AG09309 (cell line): ENCODE data around the gene DNAJB5.
"Not testable (repeated sequence)": the region's sequence is repeated elsewhere in the genome, so short reads cannot be mapped to it uniquely, and the experiment has no call there.

Source experiments
- DNase-seq: peaks from one replicate; pipeline ENCODE4 v3.0.0-alpha.2; 2010; ENCODE audit warnings: low read depth
- H3K4me3 ChIP-seq: 2 replicates; pipeline ENCODE4 v1.5.1; 2011; ENCODE audit warnings: mild to moderate bottlenecking, low read depth, low read length, moderate library complexity; ENCODE audit not compliant: control insufficient read depth
- TF ChIP-seq, protein P1 (sequence below): IDR thresholded peaks from 2 replicates; pipeline ENCODE4 v1.5.1; 2011; ENCODE audit warnings: mild to moderate bottlenecking, low read depth, low read length, inconsistent platforms; ENCODE audit not compliant: insufficient read depth, control insufficient read depth; ENCODE audit errors: missing control alignments

The DNAJB5 gene

DNA sequence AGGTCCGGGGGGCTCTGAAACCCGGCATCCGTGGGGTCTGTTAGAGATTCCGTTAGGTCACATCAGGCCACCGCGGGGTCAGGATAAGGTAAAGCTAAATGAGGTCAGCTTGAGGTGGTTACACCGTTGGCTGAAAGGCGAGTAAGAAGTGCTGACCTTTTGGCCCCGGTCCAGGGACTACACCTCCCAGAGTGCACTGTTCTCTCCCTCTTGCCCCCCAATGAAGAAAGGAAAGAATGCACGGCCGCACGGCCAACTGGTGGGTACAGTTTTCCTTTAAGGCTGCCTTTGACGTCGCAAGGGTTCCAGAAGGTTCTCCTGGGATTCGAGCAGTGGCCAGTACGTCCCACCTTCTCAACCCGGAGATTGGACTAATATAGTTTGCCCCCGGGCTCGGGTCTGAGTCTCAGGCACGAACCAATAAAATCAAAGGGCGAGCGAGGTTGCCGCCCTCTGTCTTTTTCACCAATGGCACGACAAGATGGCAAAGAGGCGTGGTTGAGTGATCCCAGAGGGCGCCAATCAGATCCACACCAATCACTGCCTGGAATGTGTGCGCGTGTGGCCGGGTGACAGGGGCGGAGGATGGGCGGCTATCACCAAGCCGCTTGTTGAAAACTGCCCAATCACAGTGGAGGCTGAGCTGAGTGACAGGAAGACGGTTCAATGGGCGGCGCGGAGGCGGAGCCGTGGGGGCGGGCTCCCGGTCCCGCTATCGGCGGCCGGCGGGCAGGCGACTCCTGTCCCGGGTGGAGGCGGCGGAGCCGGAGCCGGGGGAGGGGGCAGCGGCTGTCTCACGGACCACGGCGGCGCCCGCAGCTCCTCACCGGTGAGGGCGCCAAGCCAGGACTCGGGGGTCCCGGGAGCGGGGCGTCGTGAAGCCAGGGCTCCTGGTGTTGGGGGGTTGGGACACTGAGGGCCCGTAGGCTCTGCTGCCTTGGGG is at the start of gene DNAJB5:
DNAJB5 (plus strand) TSS at position 743 of the 943 bp plus-strand sequence. CDS start 886 bp downstream, outside the sequence.
- TF ChIP-seq, protein P1, sequence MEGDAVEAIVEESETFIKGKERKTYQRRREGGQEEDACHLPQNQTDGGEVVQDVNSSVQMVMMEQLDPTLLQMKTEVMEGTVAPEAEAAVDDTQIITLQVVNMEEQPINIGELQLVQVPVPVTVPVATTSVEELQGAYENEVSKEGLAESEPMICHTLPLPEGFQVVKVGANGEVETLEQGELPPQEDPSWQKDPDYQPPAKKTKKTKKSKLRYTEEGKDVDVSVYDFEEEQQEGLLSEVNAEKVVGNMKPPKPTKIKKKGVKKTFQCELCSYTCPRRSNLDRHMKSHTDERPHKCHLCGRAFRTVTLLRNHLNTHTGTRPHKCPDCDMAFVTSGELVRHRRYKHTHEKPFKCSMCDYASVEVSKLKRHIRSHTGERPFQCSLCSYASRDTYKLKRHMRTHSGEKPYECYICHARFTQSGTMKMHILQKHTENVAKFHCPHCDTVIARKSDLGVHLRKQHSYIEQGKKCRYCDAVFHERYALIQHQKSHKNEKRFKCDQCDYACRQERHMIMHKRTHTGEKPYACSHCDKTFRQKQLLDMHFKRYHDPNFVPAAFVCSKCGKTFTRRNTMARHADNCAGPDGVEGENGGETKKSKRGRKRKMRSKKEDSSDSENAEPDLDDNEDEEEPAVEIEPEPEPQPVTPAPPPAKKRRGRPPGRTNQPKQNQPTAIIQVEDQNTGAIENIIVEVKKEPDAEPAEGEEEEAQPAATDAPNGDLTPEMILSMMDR: no peak
- peak within 1 kb of the TSS; percentile 81 for H3K4me3 ChIP-seq

GRCh38 chr9:34939989-34940388 is 49.6 kb upstream of the DNAJB5 start:
- not testable (repeated sequence) for H3K4me3 ChIP-seq, DNase-seq

More for the DNA sequence above, at the start of gene DNAJB5:
- peak; percentile 99 for DNase-seq

GRCh38 chr9:34948451-34948850 is 41.1 kb upstream of the DNAJB5 start:
- no peak for DNase-seq
- TF ChIP-seq, protein P1: no peak

GRCh38 chr9:34954225-34954624 is 35.3 kb upstream of the DNAJB5 start:
- TF ChIP-seq, protein P1: no peak
- no peak overlapping the region for H3K4me3 ChIP-seq
- no peak for DNase-seq

More at GRCh38 chr9:34948451-34948850, 41.1 kb upstream of the DNAJB5 start:
- no peak overlapping the region for H3K4me3 ChIP-seq

DNA sequence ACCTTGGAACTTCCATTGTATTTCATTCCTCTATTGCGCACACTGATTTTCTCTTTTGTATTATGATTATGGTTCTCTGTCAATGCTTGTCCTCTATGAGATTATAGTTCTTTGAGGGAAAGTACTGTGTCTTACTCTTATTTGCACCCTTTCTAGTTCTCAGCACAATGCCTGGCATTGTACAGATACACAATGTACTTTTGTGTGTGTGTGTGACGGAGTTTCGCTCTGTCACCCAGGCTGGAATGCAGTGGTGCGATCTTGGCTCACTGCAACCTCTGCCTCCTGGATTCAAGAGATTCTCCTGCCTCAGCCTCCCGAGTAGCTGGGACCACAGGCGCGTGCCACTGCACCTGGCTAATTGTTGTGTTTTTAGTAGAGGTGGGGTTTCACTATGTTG is 33.5 kb upstream of the DNAJB5 start:
- not testable (repeated sequence) for DNase-seq, H3K4me3 ChIP-seq

DNA sequence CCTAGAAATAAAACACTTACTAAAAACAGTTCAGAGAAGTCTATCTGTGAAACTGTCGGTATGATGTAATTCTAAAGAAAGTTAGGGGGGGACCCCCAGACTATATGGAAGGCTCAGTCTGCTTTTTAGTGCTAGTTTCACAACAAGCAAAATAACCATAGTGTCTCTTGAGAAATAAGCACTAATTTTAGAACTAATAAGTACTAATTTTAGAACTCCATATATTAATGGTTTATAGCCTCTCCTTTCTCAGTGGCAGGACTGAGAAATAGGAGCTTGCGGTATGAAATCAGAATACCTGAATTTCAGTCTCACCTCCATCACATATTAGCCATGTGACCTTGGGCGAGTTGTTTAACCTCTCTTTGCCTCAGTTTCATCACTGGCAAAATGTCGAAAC is 32.9 kb upstream of the DNAJB5 start:
- TF ChIP-seq, protein P1: no peak
- no peak for DNase-seq
- no peak overlapping the region for H3K4me3 ChIP-seq

DNA sequence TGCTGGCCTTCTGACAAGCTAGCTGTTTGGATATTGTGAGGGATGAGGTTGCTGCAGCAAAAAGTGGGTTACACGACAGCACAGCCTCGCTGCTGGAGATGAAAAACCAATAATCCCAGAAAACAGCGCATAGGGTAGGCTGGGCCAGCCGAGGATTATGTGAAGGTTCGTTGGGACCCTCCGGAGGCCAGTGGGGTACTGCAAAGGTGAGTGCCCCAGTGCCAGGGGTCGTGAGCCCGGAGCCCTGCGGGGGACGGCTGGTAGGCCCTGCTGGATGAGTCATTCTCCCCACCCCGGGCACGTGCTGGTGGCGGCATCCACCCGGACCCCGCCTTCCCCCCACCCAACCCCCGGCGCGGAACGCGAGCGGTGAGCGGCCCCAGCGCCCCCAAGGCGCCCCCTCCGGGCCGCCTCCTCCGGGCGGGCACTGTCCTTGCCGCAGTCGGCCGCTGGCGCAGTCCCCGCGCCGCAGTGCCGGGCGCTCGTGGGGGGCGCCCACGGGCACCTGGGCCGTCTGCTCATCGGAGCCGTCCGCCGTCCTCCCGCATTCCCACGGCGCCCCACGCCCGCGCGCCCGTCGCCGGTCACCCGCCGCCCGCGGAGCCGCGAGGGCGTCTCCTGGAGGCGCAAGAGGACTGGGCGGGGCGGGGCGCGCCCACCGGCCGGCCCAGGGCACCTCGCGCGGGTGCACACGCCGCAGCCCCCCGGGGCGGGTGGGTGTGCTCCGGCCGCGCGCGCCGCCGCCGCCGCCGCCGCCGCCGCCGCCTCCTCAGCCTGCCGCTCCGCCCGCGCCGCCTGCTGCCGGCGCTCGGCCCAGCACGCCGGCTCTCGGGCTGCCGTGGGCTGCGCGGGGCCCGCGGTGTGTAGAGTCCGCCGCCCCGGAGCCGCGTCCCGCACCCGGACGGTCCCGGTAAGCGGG is 31.8 kb upstream of the DNAJB5 start, which contains the start of gene PHF24:
PHF24 (plus strand) TSS at position 794 of the 919 bp plus-strand sequence. CDS start 13,014 bp downstream, outside the sequence.
- TF ChIP-seq, protein P1: no peak
- DNase-seq: no peak
- no peak within 1 kb of the TSS for H3K4me3 ChIP-seq
